HepG2 (cell line): Measurements from ENCODE around the gene TMEM80. TPM values are rescaled to one million over a fixed set of nuclear protein-coding genes. Genes with fewer than 3 reads are reported as not detected.
A peak's percentile ranks its signal among the peaks of the same experiment; 100 is the strongest.

Source experiments
- BORCS8-MEF2B ChIP-seq: sonication (generic); formaldehyde crosslinking; IDR thresholded peaks from 2 replicates; pipeline ENCODE4 v1.8.0; 2022; ENCODE audit warnings: mild to moderate bottlenecking, missing genetic modification reagents
- E2F2 ChIP-seq: sonication (generic); formaldehyde crosslinking; IDR thresholded peaks from 2 replicates; pipeline ENCODE4 v1.4.0; 2020; ENCODE audit warnings: missing genetic modification reagents, borderline replicate concordance
- IRX3 ChIP-seq: sonication (generic); formaldehyde crosslinking; IDR thresholded peaks from 2 replicates; pipeline ENCODE4 v1.8.1; 2023; ENCODE audit warnings: mild to moderate bottlenecking, low read depth, missing genetic modification reagents, borderline replicate concordance
- MAF1 ChIP-seq: sonication (generic); formaldehyde crosslinking; IDR thresholded peaks from 2 replicates; pipeline ENCODE4 v1.5.0; 2020; ENCODE audit warnings: missing genetic modification reagents, borderline replicate concordance
- RBM22 ChIP-seq: fragments of 200-400 bp; formaldehyde crosslinking; optimal IDR thresholded peaks from 2 replicates; pipeline ENCODE3; 2017; ENCODE audit warnings: mild to moderate bottlenecking, low read length, moderate library complexity
- REPIN1 ChIP-seq: sonication (generic); formaldehyde crosslinking; IDR thresholded peaks from 2 replicates; pipeline ENCODE4 v1.8.0; 2022; ENCODE audit warnings: missing genetic modification reagents, low read depth, mild to moderate bottlenecking, borderline replicate concordance
- SMARCE1 ChIP-seq: fragments of 450-650 bp; IDR thresholded peaks from 2 replicates; pipeline ENCODE4 v1.6.1; 2017; ENCODE audit warnings: borderline replicate concordance
- TFDP1 ChIP-seq: IDR thresholded peaks from 2 replicates; pipeline ENCODE4 v1.6.1; 2016; ENCODE audit warnings: missing compliant biosample characterization, missing genetic modification reagents, borderline replicate concordance
- THRA ChIP-seq: sonication (generic); formaldehyde crosslinking; IDR thresholded peaks from 2 replicates; pipeline ENCODE4 v1.4.0; 2020; ENCODE audit warnings: missing genetic modification reagents, borderline replicate concordance
- ZBTB33 ChIP-seq: sonication (generic); formaldehyde crosslinking; IDR thresholded peaks from 2 replicates; pipeline ENCODE4 v1.4.0; 2020; ENCODE audit warnings: missing genetic modification reagents
- polyA plus RNA-seq, 8 experiments: library from polyadenylated mRNA; depleted of rRNA in 3 of 8; stranded (reverse) in 7 of 8; unstranded in 1 of 8; fragments of >200 nt; fragmentation: Illumina TruSeq in 4 of 8; extraction: Trizol in 4 of 8; gene quantifications; 2 replicates each; pipeline versions ENCODE4 v1.2.1 to v1.2.3, GENCODE V29; 2011 to 2016; ENCODE audit warnings: low read depth in 4 of 8, missing spikeins in 1 of 8, mixed read lengths in 1 of 8; ENCODE audit not compliant: insufficient read depth in 1 of 8
- total RNA-seq, 5 experiments: library from RNA; depleted of rRNA; stranded (reverse); fragments of >200 nt; fragmentation: Illumina TruSeq; extraction: Trizol; gene quantifications; 2 replicates each; pipeline ENCODE4 v1.2.3, GENCODE V29; 2016; ENCODE audit warnings: low read depth in 1 of 5
- TF ChIP-seq, protein P1 (sequence below): sonication (generic); formaldehyde crosslinking; IDR thresholded peaks from 2 replicates; pipeline ENCODE4 v1.5.1; 2020; ENCODE audit warnings: mild to moderate bottlenecking, missing genetic modification reagents, moderate library complexity
- TF ChIP-seq, protein P2 (sequence below): sonication (generic); formaldehyde crosslinking; IDR thresholded peaks from 2 replicates; pipeline ENCODE4 v1.9.0; 2022; ENCODE audit warnings: missing genetic modification reagents, mild to moderate bottlenecking, borderline replicate concordance
- TF ChIP-seq, protein P3 (sequence below): IDR thresholded peaks from 2 replicates; pipeline ENCODE4 v1.6.1; 2016; ENCODE audit warnings: missing compliant biosample characterization, missing genetic modification reagents, borderline replicate concordance

TMEM80 gene
- total and polyA plus RNA-seq, 2 of the 13 experiments (the other 11 are each of a cell fraction or from before 2014, with no cell fraction given) = 5.6 to 17.1 TPM

DNA sequence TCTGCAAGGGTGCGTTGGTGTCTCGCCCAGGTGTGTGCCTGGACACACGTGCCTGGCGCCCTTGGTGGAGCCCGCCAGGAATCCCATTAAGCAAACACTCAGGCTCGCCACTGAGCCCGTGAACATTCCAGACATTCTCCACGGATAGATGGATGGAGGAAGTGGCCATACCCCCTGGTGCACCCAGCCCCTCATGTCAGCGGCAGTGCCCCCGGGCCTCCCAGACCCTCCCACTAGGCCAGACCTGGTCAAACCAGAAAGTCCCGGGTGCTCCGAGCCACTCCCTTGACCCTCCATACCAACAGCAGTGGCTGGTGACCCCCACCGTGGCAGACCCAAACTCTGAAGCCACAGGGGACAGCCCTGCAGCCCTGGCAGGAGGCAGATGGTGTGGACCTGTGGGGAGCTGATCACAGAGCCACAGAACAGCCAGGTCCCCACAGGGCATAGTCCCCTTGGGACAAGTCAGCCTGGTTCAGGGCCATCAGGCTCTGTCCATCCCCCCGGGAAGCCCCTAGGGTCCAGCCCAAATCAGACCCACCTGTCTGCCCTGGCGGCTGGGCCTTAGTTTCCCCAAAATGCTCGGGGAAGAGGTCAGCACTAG lies 12.3 kb downstream of the TMEM80 start (continued):
- TF ChIP-seq TFDP1 (CRISPR knock-in tag) (peak; percentile 25; the same call in 1 of the 2 replicates), BORCS8-MEF2B (0 out of 2 replicates have a peak, but pooled peaks have one; percentile 2), SMARCE1 (no peak), ZBTB33 (CRISPR knock-in tag) (peak; percentile 79), MAF1 (CRISPR knock-in tag) (0 out of 2 replicates have a peak, but pooled peaks have one; percentile 15), REPIN1 (CRISPR knock-in tag) (0 out of 2 replicates have a peak, but pooled peaks have one; percentile 9), IRX3 (CRISPR knock-in tag) (0 out of 2 replicates have a peak, but pooled peaks have one; percentile 49), RBM22 (peak; percentile 49), E2F2 (CRISPR knock-in tag) (0 out of 2 replicates have a peak, but pooled peaks have one; percentile 11), THRA (CRISPR knock-in tag) (no peak)
- TF ChIP-seq, protein P1, sequence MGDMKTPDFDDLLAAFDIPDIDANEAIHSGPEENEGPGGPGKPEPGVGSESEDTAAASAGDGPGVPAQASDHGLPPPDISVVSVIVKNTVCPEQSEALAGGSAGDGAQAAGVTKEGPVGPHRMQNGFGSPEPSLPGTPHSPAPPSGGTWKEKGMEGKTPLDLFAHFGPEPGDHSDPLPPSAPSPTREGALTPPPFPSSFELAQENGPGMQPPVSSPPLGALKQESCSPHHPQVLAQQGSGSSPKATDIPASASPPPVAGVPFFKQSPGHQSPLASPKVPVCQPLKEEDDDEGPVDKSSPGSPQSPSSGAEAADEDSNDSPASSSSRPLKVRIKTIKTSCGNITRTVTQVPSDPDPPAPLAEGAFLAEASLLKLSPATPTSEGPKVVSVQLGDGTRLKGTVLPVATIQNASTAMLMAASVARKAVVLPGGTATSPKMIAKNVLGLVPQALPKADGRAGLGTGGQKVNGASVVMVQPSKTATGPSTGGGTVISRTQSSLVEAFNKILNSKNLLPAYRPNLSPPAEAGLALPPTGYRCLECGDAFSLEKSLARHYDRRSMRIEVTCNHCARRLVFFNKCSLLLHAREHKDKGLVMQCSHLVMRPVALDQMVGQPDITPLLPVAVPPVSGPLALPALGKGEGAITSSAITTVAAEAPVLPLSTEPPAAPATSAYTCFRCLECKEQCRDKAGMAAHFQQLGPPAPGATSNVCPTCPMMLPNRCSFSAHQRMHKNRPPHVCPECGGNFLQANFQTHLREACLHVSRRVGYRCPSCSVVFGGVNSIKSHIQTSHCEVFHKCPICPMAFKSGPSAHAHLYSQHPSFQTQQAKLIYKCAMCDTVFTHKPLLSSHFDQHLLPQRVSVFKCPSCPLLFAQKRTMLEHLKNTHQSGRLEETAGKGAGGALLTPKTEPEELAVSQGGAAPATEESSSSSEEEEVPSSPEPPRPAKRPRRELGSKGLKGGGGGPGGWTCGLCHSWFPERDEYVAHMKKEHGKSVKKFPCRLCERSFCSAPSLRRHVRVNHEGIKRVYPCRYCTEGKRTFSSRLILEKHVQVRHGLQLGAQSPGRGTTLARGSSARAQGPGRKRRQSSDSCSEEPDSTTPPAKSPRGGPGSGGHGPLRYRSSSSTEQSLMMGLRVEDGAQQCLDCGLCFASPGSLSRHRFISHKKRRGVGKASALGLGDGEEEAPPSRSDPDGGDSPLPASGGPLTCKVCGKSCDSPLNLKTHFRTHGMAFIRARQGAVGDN (CRISPR knock-in tag) = peak; percentile 10
- TF ChIP-seq, protein P2, sequence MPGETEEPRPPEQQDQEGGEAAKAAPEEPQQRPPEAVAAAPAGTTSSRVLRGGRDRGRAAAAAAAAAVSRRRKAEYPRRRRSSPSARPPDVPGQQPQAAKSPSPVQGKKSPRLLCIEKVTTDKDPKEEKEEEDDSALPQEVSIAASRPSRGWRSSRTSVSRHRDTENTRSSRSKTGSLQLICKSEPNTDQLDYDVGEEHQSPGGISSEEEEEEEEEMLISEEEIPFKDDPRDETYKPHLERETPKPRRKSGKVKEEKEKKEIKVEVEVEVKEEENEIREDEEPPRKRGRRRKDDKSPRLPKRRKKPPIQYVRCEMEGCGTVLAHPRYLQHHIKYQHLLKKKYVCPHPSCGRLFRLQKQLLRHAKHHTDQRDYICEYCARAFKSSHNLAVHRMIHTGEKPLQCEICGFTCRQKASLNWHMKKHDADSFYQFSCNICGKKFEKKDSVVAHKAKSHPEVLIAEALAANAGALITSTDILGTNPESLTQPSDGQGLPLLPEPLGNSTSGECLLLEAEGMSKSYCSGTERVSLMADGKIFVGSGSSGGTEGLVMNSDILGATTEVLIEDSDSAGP = 0 out of 2 replicates have a peak, but pooled peaks have one; percentile 52
- TF ChIP-seq, protein P3, sequence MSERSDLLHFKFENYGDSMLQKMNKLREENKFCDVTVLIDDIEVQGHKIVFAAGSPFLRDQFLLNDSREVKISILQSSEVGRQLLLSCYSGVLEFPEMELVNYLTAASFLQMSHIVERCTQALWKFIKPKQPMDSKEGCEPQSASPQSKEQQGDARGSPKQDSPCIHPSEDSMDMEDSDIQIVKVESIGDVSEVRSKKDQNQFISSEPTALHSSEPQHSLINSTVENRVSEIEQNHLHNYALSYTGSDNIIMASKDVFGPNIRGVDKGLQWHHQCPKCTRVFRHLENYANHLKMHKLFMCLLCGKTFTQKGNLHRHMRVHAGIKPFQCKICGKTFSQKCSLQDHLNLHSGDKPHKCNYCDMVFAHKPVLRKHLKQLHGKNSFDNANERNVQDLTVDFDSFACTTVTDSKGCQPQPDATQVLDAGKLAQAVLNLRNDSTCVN (CRISPR knock-in tag) = 0 out of 2 replicates have a peak, but pooled peaks have one; percentile 12
